ENCODE measurements around the gene NKX6-1.

GRCh38 chr4:84502333-84502954 lies 3.4 kb upstream of the NKX6-1 start:
- TF ChIP-seq CTCF (IDR thresholded peaks at IDR 0.05; ENCODE audit: low read depth, low read length, poor library complexity, severe bottlenecking) (no peak), EZH2phosphoT487 (IDR thresholded peaks at IDR 0.05; ENCODE audit: borderline replicate concordance, low read length) (no peak)
